GM12878 (cell line): ENCODE measurements around the gene FAM47E. TPM values are rescaled to one million over a fixed set of nuclear protein-coding genes. Genes with fewer than 3 reads are reported as not detected.
A peak's percentile ranks its signal among the peaks of the same experiment; 100 is the strongest.

ENCODE experiments used
- ATAC-seq: fragments of 200-7000 bp; cut with Tn5 transposase; 3 replicates; pipeline ENCODE4 v1.9.1; 2020; ENCODE audit warnings: mild to moderate bottlenecking, moderate library complexity
- BruUV-seq: library from RNA; stranded (reverse); fragments of 400-500 nt; replicated peaks from 2 replicates; lab custom pipeline; 2021; lab: Mats Ljungman, UMichigan
- CTCF ChIA-PET: fragments of 300-600 bp; sonication (Branson Sonifier 250); formaldehyde crosslinking; extraction: SDS; loops from one replicate; lab custom pipeline; 2021; ENCODE audit warnings: inconsistent platforms; lab: Yijun Ruan, JAX
- POLR2A ChIA-PET: fragments of 350-600 bp; formaldehyde crosslinking; extraction: SDS; loops from one replicate; lab custom pipeline; 2021; ENCODE audit warnings: inconsistent platforms; lab: Charles Lee
- RAD21 ChIA-PET: fragments of 300-600 bp; sonication (Branson Sonifier 250); formaldehyde crosslinking; loops from one replicate; lab custom pipeline; 2023; ENCODE audit warnings: antibody characterized with exemption; ENCODE audit not compliant: unreplicated experiment; lab: Charles Lee
- SMC1A ChIA-PET: fragments of 300-600 bp; sonication (Branson Sonifier 250); formaldehyde crosslinking; loops from one replicate; lab custom pipeline; 2023; ENCODE audit not compliant: unreplicated experiment, uncharacterized antibody; lab: Charles Lee
- DNase-seq: peaks from one replicate; pipeline ENCODE4 v3.0.0-alpha.2; 2011; ENCODE audit warnings: low read depth, low spot score
- FAIRE-seq: peaks from 3 replicates; lab custom pipeline; 2011; peaks lifted over from hg19 to GRCh38; lab: Jason Lieb, UNC
- H2AFZ ChIP-seq: 2 replicates; pipeline ENCODE4 v1.6.0; 2011; ENCODE audit warnings: low read depth, low read length, control low read depth; ENCODE audit not compliant: control insufficient read depth
- H3K27ac ChIP-seq: 2 replicates; pipeline ENCODE4 v1.5.1; 2011; ENCODE audit warnings: control low read depth; ENCODE audit not compliant: control insufficient read depth, insufficient read depth
- H3K27me3 ChIP-seq, 2 experiments: replicated peaks in 1 of 2; 2 replicates each; pipeline versions ENCODE4 v1.6.0 to v1.6.1; 2011; ENCODE audit warnings: low read length in 1 of 2; ENCODE audit not compliant: control insufficient read depth in 2 of 2, insufficient read depth in 2 of 2
- H3K36me3 ChIP-seq, 2 experiments: 2 replicates each; pipeline ENCODE4 v1.5.1; 2011; ENCODE audit warnings: low read length in 1 of 2; ENCODE audit not compliant: control insufficient read depth in 2 of 2, insufficient read depth in 2 of 2
- H3K4me1 ChIP-seq: 2 replicates; pipeline ENCODE4 v1.6.1; 2011; ENCODE audit warnings: mild to moderate bottlenecking, low read length, moderate library complexity, mixed read lengths; ENCODE audit not compliant: control insufficient read depth, insufficient read depth
- H3K4me2 ChIP-seq: 2 replicates; pipeline ENCODE4 v1.6.0; 2011; ENCODE audit warnings: control low read depth; ENCODE audit not compliant: control insufficient read depth, insufficient read depth
- H3K4me3 ChIP-seq: fragments of 200-600 bp; sonication (generic); 2 replicates; pipeline ENCODE4 v1.5.1; 2016
- H3K79me2 ChIP-seq: 2 replicates; pipeline ENCODE4 v1.6.0; 2011; ENCODE audit warnings: low read length; ENCODE audit not compliant: control insufficient read depth, insufficient read depth
- H3K9ac ChIP-seq: 2 replicates; pipeline ENCODE4 v1.8.0; 2011; ENCODE audit warnings: low read length, control low read depth, mixed read lengths; ENCODE audit not compliant: control insufficient read depth, insufficient read depth
- H3K9me3 ChIP-seq: replicated peaks from 3 replicates; pipeline ENCODE4 v1.5.1; 2011; ENCODE audit warnings: mild to moderate bottlenecking, low read length; ENCODE audit not compliant: control insufficient read depth, insufficient read depth
- H4K20me1 ChIP-seq: 2 replicates; pipeline ENCODE4 v1.6.0; 2011; ENCODE audit not compliant: control insufficient read depth, insufficient read depth
- ATF2 ChIP-seq: IDR thresholded peaks from 2 replicates; pipeline ENCODE4 v1.6.1; 2012; ENCODE audit warnings: low read length, inconsistent platforms
- BCL11A ChIP-seq: IDR thresholded peaks from 2 replicates; pipeline ENCODE4 v1.6.1; 2011; ENCODE audit warnings: low read depth, low read length
- BCL3 ChIP-seq: IDR thresholded peaks from 2 replicates; pipeline ENCODE4 v1.6.1; 2011; ENCODE audit warnings: borderline replicate concordance, low read depth, mild to moderate bottlenecking, moderate library complexity, low read length; ENCODE audit not compliant: insufficient read depth, poor library complexity, severe bottlenecking
- BMI1 ChIP-seq: fragments of 450-650 bp; IDR thresholded peaks from 2 replicates; pipeline ENCODE4 v1.6.1; 2016; ENCODE audit warnings: mild to moderate bottlenecking, moderate library complexity, borderline replicate concordance
- CBFB ChIP-seq: IDR thresholded peaks from 2 replicates; pipeline ENCODE4 v1.6.1; 2016; ENCODE audit warnings: antibody characterized with exemption, low read depth
- CHD2 ChIP-seq: IDR thresholded peaks from 2 replicates; pipeline ENCODE4 v1.6.1; 2011; ENCODE audit warnings: low read depth, low read length, improper control_type of control experiment, borderline replicate concordance
- EGR1 ChIP-seq, 2 experiments: IDR thresholded peaks; 1 replicate in 1 of 2; 2 replicates in 1 of 2; pipeline ENCODE4 v1.6.1; 2011 to 2012; ENCODE audit warnings: low read depth in 2 of 2, low read length in 2 of 2, borderline replicate concordance in 1 of 2, mild to moderate bottlenecking in 1 of 2, moderate library complexity in 1 of 2
- HDAC2 ChIP-seq: fragments of 200-600 bp; sonication (generic); IDR thresholded peaks from 2 replicates; pipeline ENCODE4 v1.6.1; 2017
- HSF1 ChIP-seq: fragments of 150-350 bp; IDR thresholded peaks from 2 replicates; pipeline ENCODE4 v1.6.1; 2014; ENCODE audit warnings: mild to moderate bottlenecking, low read depth, low read length
- KLF5 ChIP-seq: fragments of 450-650 bp; IDR thresholded peaks from 2 replicates; pipeline ENCODE4 v1.6.1; 2014; ENCODE audit warnings: mild to moderate bottlenecking; ENCODE audit not compliant: partially characterized antibody
- NBN ChIP-seq: fragments of 450-650 bp; IDR thresholded peaks from 2 replicates; pipeline ENCODE4 v1.6.1; 2016
- NKRF ChIP-seq: fragments of 450-650 bp; conservative IDR thresholded peaks from 2 replicates; pipeline ENCODE4 v1.6.1; 2017; ENCODE audit warnings: mild to moderate bottlenecking, moderate library complexity
- NRF1 ChIP-seq: conservative IDR thresholded peaks from 2 replicates; pipeline ENCODE4 v1.6.1; 2011; ENCODE audit warnings: mild to moderate bottlenecking, low read depth, low read length, improper control_type of control experiment
- RELA ChIP-seq: fragments of 450-650 bp; IDR thresholded peaks from 2 replicates; pipeline ENCODE4 v1.8.0; 2014; ENCODE audit warnings: borderline replicate concordance; ENCODE audit not compliant: partially characterized antibody
- RUNX3 ChIP-seq: IDR thresholded peaks from 2 replicates; pipeline ENCODE4 v1.6.1; 2012; ENCODE audit warnings: low read length, inconsistent platforms
- SPI1 ChIP-seq: IDR thresholded peaks from 2 replicates; pipeline ENCODE4 v1.6.1; 2011; ENCODE audit warnings: low read depth, mild to moderate bottlenecking, low read length, moderate library complexity, borderline replicate concordance; ENCODE audit not compliant: insufficient read depth
- TBL1XR1 ChIP-seq: IDR thresholded peaks from 2 replicates; pipeline ENCODE4 v1.6.1; 2012; ENCODE audit warnings: low read depth, low read length, improper control_type of control experiment
- TCF12 ChIP-seq: IDR thresholded peaks from 2 replicates; pipeline ENCODE4 v1.6.1; 2011; ENCODE audit warnings: low read depth, mild to moderate bottlenecking, low read length
- YY1 ChIP-seq: IDR thresholded peaks from 2 replicates; pipeline ENCODE4 v1.6.1; 2011; ENCODE audit warnings: low read depth, mild to moderate bottlenecking, low read length
- WGBS: methylation state at CpG from one replicate; pipeline ENCODE4 v1.1.6; 2016; ENCODE audit warnings: low lambda C conversion rate; ENCODE audit not compliant: insufficient replicate concordance, insufficient coverage; ENCODE audit errors: missing lambda C conversion rate; 5-methylcytosine and 5-hydroxymethylcytosine counted together
- in situ Hi-C: fragments of 300-500 bp; cut with MboI; formaldehyde crosslinking; loops from 9 replicates; pipeline ENCODE4 v1.14.3; 2018; ENCODE audit warnings: mixed read lengths
- intact Hi-C: fragments of 100-400 bp; cut with micrococcal nuclease; formaldehyde crosslinking; loops from one replicate; pipeline ENCODE4 v1.14.2; 2022; ENCODE audit not compliant: unreplicated experiment
- polyA plus RNA-seq, 11 experiments: library from polyadenylated mRNA; depleted of rRNA in 4 of 11; unstranded in 6 of 11; stranded (reverse) in 5 of 11; fragments of >200 nt; fragmentation: Nextera tagmentation in 4 of 11; fragmentation: Illumina TruSeq in 1 of 11; extraction: Ambion mirVana in 4 of 11; extraction: Trizol in 1 of 11; gene quantifications; 1 replicate in 1 of 11; 2 replicates in 10 of 11; pipeline versions ENCODE4 v1.2.1 to v1.2.3, GENCODE V29; 2011 to 2016; ENCODE audit warnings: inconsistent platforms in 2 of 11, missing spikeins in 2 of 11, low read depth in 1 of 11
- total RNA-seq, 4 experiments: library from RNA; depleted of rRNA in 3 of 4; stranded (reverse); fragments of >200 nt in 3 of 4; fragmentation: Illumina TruSeq in 1 of 4; extraction: Trizol in 1 of 4; gene quantifications; 2 replicates each; pipeline versions ENCODE4 v1.2.1 to v1.2.3, GENCODE V29; 2013 to 2021

Gene FAM47E
- total and polyA plus RNA-seq, 10 of the 15 experiments (the other 5 are each of a cell fraction or from before 2014, with no cell fraction given), result 0.03 TPM; not detected in 9

- ChIA-PET POLR2A (no interaction called here), RAD21 (interaction anchor here (1.8 kb wide), 1 partner anchor 34 kb away, joined by 11 read pairs; no protein-coding TSS in a partner anchor), CTCF (interaction anchor here (0.8 to 6.0 kb wide), 3 partner anchors 15 to 164 kb away, joined by 3 to 37 read pairs (median 6); no protein-coding TSS in a partner anchor), SMC1A (interaction anchor here (1.4 to 1.6 kb wide), 2 partner anchors 14 to 34 kb away, joined by 4 to 6 read pairs; no protein-coding TSS in a partner anchor)
- H3K27ac ChIP-seq, result peak overlapping the region; percentile 60
- peak overlapping the region; percentile 77 for H3K9ac ChIP-seq
- H3K9me3 ChIP-seq, result no peaks in the 10 kb centered on the region
- ATAC-seq (no peak), DNase-seq (no peak), FAIRE-seq (no peak)
- peak overlapping the region; percentile 90 for H2AFZ ChIP-seq
- H3K79me2 ChIP-seq, result peaks cover 3% of the 10 kb centered on the region
- intact Hi-C loops (no loop called here), in situ Hi-C loops (no loop called here)
- BruUV-seq, result no TSS peak
- H3K27me3 ChIP-seq, result no peaks in the 10 kb centered on the region
- peak overlapping the region; percentile 88 for H3K4me2 ChIP-seq
- peaks cover 19% of the 10 kb centered on the region for H3K4me1 ChIP-seq
- no peaks in the 10 kb centered on the region for H4K20me1 ChIP-seq
- no peaks in the 10 kb centered on the region for H3K36me3 ChIP-seq
- peak overlapping the region; percentile 78 for H3K4me3 ChIP-seq
- 6% methylated on average over 10 of the region's 10 CpGs for WGBS
- TF ChIP-seq YY1 (0 out of 2 replicates have a peak, but pooled peaks have one; percentile 3), BMI1 (no peak), BCL11A (0 out of 2 replicates have a peak, but pooled peaks have one; percentile 4), KLF5 (no peak), RUNX3 (peak; percentile 70; the same call in 1 of the 2 replicates), RELA (no peak), NKRF (no peak), SPI1 (no peak), BCL3 (no peak), CHD2 (no peak), NRF1 (no peak), ATF2 (0 out of 2 replicates have a peak, but pooled peaks have one; percentile 28), CBFB (0 out of 2 replicates have a peak, but pooled peaks have one; percentile 59), TBL1XR1 (0 out of 2 replicates have a peak, but pooled peaks have one; percentile 22), HDAC2 (no peak), HSF1 (no peak), EGR1 (IDR thresholded peaks at IDR 0.05; ENCODE audit: borderline replicate concordance in 1 of 2, low read depth in 2 of 2, low read length in 2 of 2) (no peak), TCF12 (peak; percentile 31; the same call in 1 of the 2 replicates), NBN (no peak)
Measured at GRCh38 chr4:76214177-76214675, 37.3 kb upstream of the FAM47E start.
